H1 (cell line): ENCODE results near the gene MAPK4. TPM values are rescaled to one million over a fixed set of nuclear protein-coding genes. Genes with fewer than 3 reads are reported as not detected.

ENCODE experiments used
- CHD1 ChIP-seq: IDR thresholded peaks from 2 replicates; pipeline ENCODE4 v1.6.1; 2012; ENCODE audit warnings: low read depth, low read length, improper control_type of control experiment
- CHD2 ChIP-seq: IDR thresholded peaks from 2 replicates; pipeline ENCODE4 v1.6.1; 2012; ENCODE audit warnings: low read length, improper control_type of control experiment
- CHD7 ChIP-seq: fragments of 300-600 bp; sonication (generic); IDR thresholded peaks from 2 replicates; pipeline ENCODE4 v1.7.1; 2012; ENCODE audit warnings: low read length, moderate library complexity, mild to moderate bottlenecking, inconsistent platforms; ENCODE audit not compliant: insufficient replicate concordance
- GABPA ChIP-seq: IDR thresholded peaks from 2 replicates; pipeline ENCODE4 v1.6.1; 2011; ENCODE audit warnings: mild to moderate bottlenecking, low read length, moderate library complexity, borderline replicate concordance; ENCODE audit not compliant: insufficient read depth
- HDAC2 ChIP-seq, 2 experiments: fragments of 300-600 bp in 1 of 2; sonication (generic) in 1 of 2; IDR thresholded peaks; 2 replicates each; pipeline ENCODE4 v1.6.1; 2011 to 2012; ENCODE audit warnings: low read depth in 2 of 2, low read length in 2 of 2, mild to moderate bottlenecking in 2 of 2, moderate library complexity in 2 of 2, borderline replicate concordance in 1 of 2, inconsistent platforms in 1 of 2
- JUN ChIP-seq: IDR thresholded peaks from 2 replicates; pipeline ENCODE4 v1.6.1; 2011; ENCODE audit warnings: low read depth, mild to moderate bottlenecking, improper control_type of control experiment, low read length
- KDM5A ChIP-seq: fragments of 200-600 bp; IDR thresholded peaks from 2 replicates; pipeline ENCODE4 v1.7.1; 2012; ENCODE audit warnings: mild to moderate bottlenecking, low read length, inconsistent platforms, mixed read lengths
- NANOG ChIP-seq: IDR thresholded peaks from 2 replicates; pipeline ENCODE4 v1.6.1; 2011; ENCODE audit warnings: low read length, low read depth, mild to moderate bottlenecking, inconsistent platforms; ENCODE audit not compliant: insufficient read depth, poor library complexity, severe bottlenecking
- RAD21 ChIP-seq, 2 experiments: IDR thresholded peaks in 1 of 2; conservative IDR thresholded peaks in 1 of 2; 2 replicates each; pipeline ENCODE4 v1.6.1; 2011; ENCODE audit warnings: low read depth in 2 of 2, low read length in 2 of 2, improper control_type of control experiment in 1 of 2, inconsistent platforms in 1 of 2, mild to moderate bottlenecking in 1 of 2, moderate library complexity in 1 of 2
- SIX5 ChIP-seq: IDR thresholded peaks from 2 replicates; pipeline ENCODE4 v1.6.1; 2011; ENCODE audit warnings: mild to moderate bottlenecking, low read depth, low read length
- TBP ChIP-seq: IDR thresholded peaks from 2 replicates; pipeline ENCODE4 v1.6.1; 2011; ENCODE audit warnings: low read depth, low read length, improper control_type of control experiment
- YY1 ChIP-seq: IDR thresholded peaks from 2 replicates; pipeline ENCODE4 v1.6.1; 2011; ENCODE audit warnings: low read depth, mild to moderate bottlenecking, low read length
- polyA plus RNA-seq, 7 experiments: library from polyadenylated mRNA; depleted of rRNA in 3 of 7; stranded (reverse) in 5 of 7; unstranded in 2 of 7; fragments of >200 nt in 5 of 7; fragments of 200-250 nt in 2 of 7; gene quantifications; 1 replicate in 5 of 7; 2 replicates in 1 of 7; 4 replicates in 1 of 7; pipeline versions ENCODE4 v1.2.1 to v1.2.3, GENCODE V29; 2011 to 2013; ENCODE audit warnings: missing spikeins in 2 of 7, mixed read lengths in 2 of 7
- total RNA-seq: library from RNA; stranded (reverse); fragmentation: NEBNext Ultra II Directional; extraction: Animal tissue kit (Norgen Biotek cat#: 25700); gene quantifications from 2 replicates; pipeline ENCODE4 v1.2.1, GENCODE V29; 2021

MAPK4 gene
- total and polyA plus RNA-seq, 2 of the 8 experiments (the other 6 are each of a cell fraction or from before 2014, with no cell fraction given), result 3.2 to 3.7 TPM

DNA sequence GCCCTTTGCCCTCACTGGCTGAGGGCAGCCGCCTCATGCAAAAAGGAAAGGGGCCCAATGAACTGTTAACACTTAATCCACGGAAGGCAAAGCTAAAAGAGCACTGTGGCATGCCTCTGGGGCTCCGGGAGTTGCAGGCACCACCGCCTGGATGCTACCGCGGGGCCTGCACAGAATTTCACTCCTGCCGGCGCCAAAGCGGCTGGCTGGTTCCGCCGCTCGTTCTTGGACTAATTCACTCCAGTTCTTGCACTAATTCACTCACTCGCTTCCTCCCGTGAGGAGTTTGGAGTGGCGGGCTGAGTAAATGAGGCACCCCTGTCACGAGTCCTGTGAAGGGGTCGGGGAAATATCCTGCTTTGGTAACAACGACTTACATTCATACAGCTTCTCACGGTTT is 14.0 kb upstream of the MAPK4 start (continued):
- no peak for TF ChIP-seq CHD7
- TF ChIP-seq HDAC2 (IDR thresholded peaks at IDR 0.05; ENCODE audit: borderline replicate concordance in 1 of 2, low read depth in 2 of 2, low read length in 2 of 2), result no peak
- TF ChIP-seq KDM5A, result no peak
- no peak for TF ChIP-seq YY1
- TF ChIP-seq SIX5, result no peak
- TF ChIP-seq JUN, result no peak
- no peak for TF ChIP-seq RAD21 (IDR thresholded peaks at IDR 0.05 in 1 of 2, conservative IDR thresholded peaks at IDR 0.05 in 1 of 2; ENCODE audit: low read depth in 2 of 2, low read length in 2 of 2)
- TF ChIP-seq CHD2, result no peak
- no peak for TF ChIP-seq GABPA
- TF ChIP-seq TBP, result no peak
- TF ChIP-seq NANOG, result no peak
- TF ChIP-seq CHD1, result no peak
